Heart left ventricle (tissue), 13 donors: Measurements from ENCODE around the gene PIGC.

ENCODE experiments used
- CTCF ChIP-seq, 12 donors: fragments of 200-600 bp; sonication (generic) in 4 of 12; IDR thresholded peaks; one replicate each; pipeline versions ENCODE4 v1.5.0 to v1.8.0; 2018 to 2022; ENCODE audit warnings: antibody characterized with exemption in 12 of 12, mild to moderate bottlenecking in 5 of 12
- POLR2A ChIP-seq, 2 donors: fragments of 450-650 bp; IDR thresholded peaks; one replicate each; pipeline ENCODE4 v1.6.1; 2017; ENCODE audit warnings: antibody characterized with exemption in 2 of 2, mild to moderate bottlenecking in 2 of 2, moderate library complexity in 2 of 2
- donor health status: ischemic (EF 13 %, LVEDD 7.1; RV severe dilation, severe dysfunction).
- donor health status: DM: no; HTN: yes; CAD: no.
- donor health status: DM: no; HTN: no; CAD: no.
- donor health status: ischemic (EF 25% LVEDD 6.9; RV normal size, moderate dysfunction).
- donor health status: ischemic (EF 25% LVEDD 5.7; RV mildly dilated, moderate dysfunction).
- donor health status: ischemic (EF 35%, LVEDD 5.7; RV mildly dilated, moderate dysfunction).
- donor health status: nonischemic (EF 11% LVEDD 7.7; RV severe dilation, severe dysfunction).
- donor health status: DM: yes; HTN: yes; CAD: no.
- donor health status: PGD.
- donor health status: ischemic (EF 29% LVEDD 5.4; RV normal size, mild dysfunction).
- donor health status: nonischemic (EF 23%, LVEDD 6.1; RV moderate dilation, normal function).

- TF ChIP-seq POLR2A (IDR thresholded peaks at IDR 0.05) (no peak), CTCF (IDR thresholded peaks at IDR 0.05) (no peak)
These were observed 40.4 kb upstream of the PIGC start for GRCh38 chr1:172484252-172484651.
